ENCODE measurements around the gene LBH.

The LBH gene

GRCh38 chr2:30195016-30195415, 36.3 kb upstream of the LBH start:
- Histone ChIP-seq H3K4me3 (ENCODE audit: low read length in 2 of 2) (no peak overlapping the region), H3K27me3 (ENCODE audit: control insufficient read depth in 2 of 2, insufficient read depth in 2 of 2, low read length in 2 of 2) (no peaks in the 10 kb centered on the region), H3K4me1 (ENCODE audit: control insufficient read depth in 2 of 2, insufficient read depth in 2 of 2, low read length in 2 of 2) (no peaks in the 10 kb centered on the region), H3K27ac (ENCODE audit: low read depth in 2 of 2, low read length in 2 of 2) (no peak overlapping the region), H3K36me3 (ENCODE audit: control insufficient read depth in 2 of 2, insufficient read depth in 2 of 2, low read length in 2 of 2) (no peaks in the 10 kb centered on the region), H3K9me3 (ENCODE audit: control insufficient read depth in 2 of 2, low read length in 2 of 2) (no peaks in the 10 kb centered on the region), H3K9ac (ENCODE audit: low read depth in 1 of 2, low read length in 2 of 2) (no peak overlapping the region)

DNA sequence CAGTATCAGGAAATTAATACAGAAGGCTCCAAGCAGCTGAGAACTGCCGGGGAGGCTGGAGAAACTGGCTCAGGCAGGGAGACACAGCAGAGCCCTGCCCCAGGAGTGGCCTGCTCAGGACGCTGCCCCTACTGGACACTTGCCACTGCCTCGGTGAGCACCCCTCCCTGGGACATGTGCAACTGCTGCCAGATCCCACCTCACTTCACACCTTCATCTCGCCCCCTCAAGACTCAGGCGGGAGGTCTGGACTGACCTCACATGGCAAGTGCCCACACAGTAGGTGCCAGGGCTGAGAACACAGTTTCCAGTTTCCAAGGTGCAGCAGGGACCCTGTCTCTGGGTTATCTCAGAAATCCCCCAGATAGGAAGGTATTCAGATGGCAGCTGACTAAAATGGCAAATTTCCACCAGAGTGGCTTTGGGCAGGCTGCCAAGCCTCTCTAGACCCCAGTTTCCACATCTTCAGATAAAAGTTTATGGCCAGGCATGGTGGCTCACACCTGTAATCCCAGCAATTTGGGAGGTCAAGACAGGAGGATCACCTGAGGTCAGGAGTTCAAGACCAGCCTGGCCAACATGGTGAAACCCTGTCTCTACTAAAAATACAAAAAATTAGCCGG, 33.7 kb upstream of the LBH start:
- Histone ChIP-seq H3K27me3 (ENCODE audit: control insufficient read depth in 2 of 2, insufficient read depth in 2 of 2, low read length in 2 of 2) (no peaks in the 10 kb centered on the region), H3K4me3 (ENCODE audit: low read length in 2 of 2) (no peak overlapping the region), H3K4me1 (ENCODE audit: control insufficient read depth in 2 of 2, insufficient read depth in 2 of 2, low read length in 2 of 2) (no peaks in the 10 kb centered on the region), H3K9me3 (ENCODE audit: control insufficient read depth in 2 of 2, low read length in 2 of 2) (no peaks in the 10 kb centered on the region), H3K9ac (ENCODE audit: low read depth in 1 of 2, low read length in 2 of 2) (no peak overlapping the region), H3K36me3 (ENCODE audit: control insufficient read depth in 2 of 2, insufficient read depth in 2 of 2, low read length in 2 of 2) (no peaks in the 10 kb centered on the region), H3K27ac (ENCODE audit: low read depth in 2 of 2, low read length in 2 of 2) (no peak overlapping the region)

- no peak overlapping the region for H3K9ac ChIP-seq (ENCODE audit: low read depth in 1 of 2, low read length in 2 of 2)
- H3K27me3 ChIP-seq (ENCODE audit: control insufficient read depth in 2 of 2, insufficient read depth in 2 of 2, low read length in 2 of 2), result no peaks in the 10 kb centered on the region
- H3K9me3 ChIP-seq (ENCODE audit: control insufficient read depth in 2 of 2, low read length in 2 of 2), result no peaks in the 10 kb centered on the region
- no peaks in the 10 kb centered on the region for H3K4me1 ChIP-seq (ENCODE audit: control insufficient read depth in 2 of 2, insufficient read depth in 2 of 2, low read length in 2 of 2)
- H3K4me3 ChIP-seq (ENCODE audit: low read length in 2 of 2), result no peak overlapping the region
- no peaks in the 10 kb centered on the region for H3K36me3 ChIP-seq (ENCODE audit: control insufficient read depth in 2 of 2, insufficient read depth in 2 of 2, low read length in 2 of 2)
- H3K27ac ChIP-seq (ENCODE audit: low read depth in 2 of 2, low read length in 2 of 2), result no peak overlapping the region
These were observed 29.3 kb upstream of the LBH start for GRCh38 chr2:30201990-30202389.

- no peaks in the 10 kb centered on the region for H3K36me3 ChIP-seq (ENCODE audit: control insufficient read depth in 2 of 2, insufficient read depth in 2 of 2, low read length in 2 of 2)
- no peaks in the 10 kb centered on the region for H3K27me3 ChIP-seq (ENCODE audit: control insufficient read depth in 2 of 2, insufficient read depth in 2 of 2, low read length in 2 of 2)
- H3K27ac ChIP-seq (ENCODE audit: low read depth in 2 of 2, low read length in 2 of 2), result no peak overlapping the region
- no peak overlapping the region for H3K9ac ChIP-seq (ENCODE audit: low read depth in 1 of 2, low read length in 2 of 2)
- no peaks in the 10 kb centered on the region for H3K4me1 ChIP-seq (ENCODE audit: control insufficient read depth in 2 of 2, insufficient read depth in 2 of 2, low read length in 2 of 2)
- no peaks in the 10 kb centered on the region for H3K9me3 ChIP-seq (ENCODE audit: control insufficient read depth in 2 of 2, low read length in 2 of 2)
- H3K4me3 ChIP-seq (ENCODE audit: low read length in 2 of 2), result no peak overlapping the region
These were observed 28.2 kb upstream of the LBH start for GRCh38 chr2:30203156-30203555.

DNA sequence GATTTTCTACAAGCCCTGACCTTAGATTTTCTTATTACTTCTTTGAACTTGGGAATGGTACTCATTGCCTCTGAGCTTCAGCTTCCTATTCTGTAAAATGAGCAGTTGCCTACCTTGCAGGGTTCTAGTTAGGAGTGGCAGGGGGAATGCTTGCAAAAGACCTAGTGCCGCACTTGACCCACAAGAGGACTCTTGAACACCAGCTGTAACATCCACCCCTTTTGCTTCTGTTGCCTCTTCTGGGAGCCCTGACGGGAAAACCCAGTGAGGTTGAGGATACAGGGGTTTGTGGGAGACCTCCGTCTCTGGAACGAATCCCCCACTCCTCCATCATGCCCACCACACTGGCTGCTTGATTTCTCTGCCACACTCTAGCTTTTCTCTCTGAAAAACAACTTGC, 27.1 kb upstream of the LBH start:
- Histone ChIP-seq H3K9me3 (ENCODE audit: control insufficient read depth in 2 of 2, low read length in 2 of 2) (no peaks in the 10 kb centered on the region), H3K4me3 (ENCODE audit: low read length in 2 of 2) (no peak overlapping the region), H3K27me3 (ENCODE audit: control insufficient read depth in 2 of 2, insufficient read depth in 2 of 2, low read length in 2 of 2) (no peaks in the 10 kb centered on the region), H3K36me3 (ENCODE audit: control insufficient read depth in 2 of 2, insufficient read depth in 2 of 2, low read length in 2 of 2) (no peaks in the 10 kb centered on the region), H3K27ac (ENCODE audit: low read depth in 2 of 2, low read length in 2 of 2) (no peak overlapping the region), H3K9ac (ENCODE audit: low read depth in 1 of 2, low read length in 2 of 2) (no peak overlapping the region), H3K4me1 (ENCODE audit: control insufficient read depth in 2 of 2, insufficient read depth in 2 of 2, low read length in 2 of 2) (no peaks in the 10 kb centered on the region)

DNA sequence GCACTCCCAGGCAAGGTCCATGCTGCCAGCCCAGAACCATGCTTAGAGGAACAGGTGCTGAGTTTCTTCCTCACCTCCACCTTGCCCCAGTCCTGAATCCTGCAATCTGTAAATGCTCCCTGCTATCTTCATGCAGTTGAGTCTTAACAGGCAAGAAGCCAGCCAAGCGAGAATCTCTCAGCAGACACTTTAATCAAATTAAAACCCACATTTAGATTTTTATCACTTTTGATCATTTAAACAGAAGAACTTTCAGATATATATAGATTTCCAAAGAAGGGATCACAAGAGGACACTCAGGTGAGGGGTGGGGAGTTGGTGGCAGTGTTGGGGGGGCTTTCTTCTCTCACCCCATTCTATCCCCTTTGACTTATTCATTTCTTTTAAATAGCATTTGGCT, 25.9 kb upstream of the LBH start:
- Histone ChIP-seq H3K9ac (ENCODE audit: low read depth in 1 of 2, low read length in 2 of 2) (no peak overlapping the region), H3K36me3 (ENCODE audit: control insufficient read depth in 2 of 2, insufficient read depth in 2 of 2, low read length in 2 of 2) (no peaks in the 10 kb centered on the region), H3K4me1 (ENCODE audit: control insufficient read depth in 2 of 2, insufficient read depth in 2 of 2, low read length in 2 of 2) (no peaks in the 10 kb centered on the region), H3K4me3 (ENCODE audit: low read length in 2 of 2) (no peak overlapping the region), H3K27me3 (ENCODE audit: control insufficient read depth in 2 of 2, insufficient read depth in 2 of 2, low read length in 2 of 2) (no peaks in the 10 kb centered on the region), H3K27ac (ENCODE audit: low read depth in 2 of 2, low read length in 2 of 2) (no peak overlapping the region), H3K9me3 (ENCODE audit: control insufficient read depth in 2 of 2, low read length in 2 of 2) (no peaks in the 10 kb centered on the region)

DNA sequence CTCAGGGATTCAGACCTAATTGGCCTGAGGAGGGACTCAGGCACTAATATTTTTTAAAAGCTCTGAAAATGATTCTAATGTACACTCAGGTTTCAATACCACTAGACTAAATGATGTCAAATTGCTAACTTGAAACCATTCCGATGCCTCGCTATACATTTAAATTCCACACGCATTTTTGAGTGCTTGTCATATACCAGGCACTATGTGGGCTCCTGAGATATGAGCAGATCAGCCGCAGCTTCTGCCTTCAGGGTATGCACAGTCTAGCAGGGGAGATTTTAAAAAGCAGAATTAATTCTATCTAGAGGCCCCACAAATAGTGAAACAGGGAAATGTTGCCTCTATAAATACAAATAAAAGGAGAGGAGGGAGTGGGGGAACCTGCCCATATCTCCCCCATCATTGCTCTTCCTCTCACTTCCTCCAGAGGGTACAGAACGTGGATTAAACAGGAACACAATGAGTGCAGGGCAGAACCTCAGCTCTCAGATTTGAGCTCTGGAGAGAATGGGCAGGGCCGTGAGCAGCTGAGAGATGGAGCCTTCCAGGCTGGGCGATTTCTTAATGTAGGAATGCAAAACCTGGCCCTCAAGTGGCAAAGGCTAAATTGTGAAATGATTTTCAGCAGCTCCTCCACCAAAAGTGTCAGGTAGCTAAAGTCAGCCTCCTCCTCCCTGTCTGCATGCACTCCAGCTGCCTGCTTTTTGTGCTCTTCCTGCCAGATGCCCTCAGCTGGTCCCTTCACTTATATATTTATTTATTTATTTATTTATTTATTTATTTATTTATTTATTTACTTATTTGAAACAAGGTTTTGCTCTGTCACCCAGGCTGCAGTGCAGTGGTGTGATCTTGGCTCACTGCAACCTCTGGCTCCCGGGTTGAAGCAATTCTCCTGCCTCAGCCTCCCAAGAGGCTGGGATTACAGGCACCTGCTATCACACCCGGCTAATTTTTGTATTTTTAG, 24.6 kb upstream of the LBH start:
- no peak overlapping the region for H3K4me3 ChIP-seq (ENCODE audit: low read length in 2 of 2)
- no peaks in the 10 kb centered on the region for H3K9me3 ChIP-seq (ENCODE audit: control insufficient read depth in 2 of 2, low read length in 2 of 2)
- H3K4me1 ChIP-seq (ENCODE audit: control insufficient read depth in 2 of 2, insufficient read depth in 2 of 2, low read length in 2 of 2), result no peaks in the 10 kb centered on the region
- no peak overlapping the region for H3K9ac ChIP-seq (ENCODE audit: low read depth in 1 of 2, low read length in 2 of 2)
- H3K36me3 ChIP-seq (ENCODE audit: control insufficient read depth in 2 of 2, insufficient read depth in 2 of 2, low read length in 2 of 2), result no peaks in the 10 kb centered on the region
- no peaks in the 10 kb centered on the region for H3K27me3 ChIP-seq (ENCODE audit: control insufficient read depth in 2 of 2, insufficient read depth in 2 of 2, low read length in 2 of 2)
- no peak overlapping the region for H3K27ac ChIP-seq (ENCODE audit: low read depth in 2 of 2, low read length in 2 of 2)

DNA sequence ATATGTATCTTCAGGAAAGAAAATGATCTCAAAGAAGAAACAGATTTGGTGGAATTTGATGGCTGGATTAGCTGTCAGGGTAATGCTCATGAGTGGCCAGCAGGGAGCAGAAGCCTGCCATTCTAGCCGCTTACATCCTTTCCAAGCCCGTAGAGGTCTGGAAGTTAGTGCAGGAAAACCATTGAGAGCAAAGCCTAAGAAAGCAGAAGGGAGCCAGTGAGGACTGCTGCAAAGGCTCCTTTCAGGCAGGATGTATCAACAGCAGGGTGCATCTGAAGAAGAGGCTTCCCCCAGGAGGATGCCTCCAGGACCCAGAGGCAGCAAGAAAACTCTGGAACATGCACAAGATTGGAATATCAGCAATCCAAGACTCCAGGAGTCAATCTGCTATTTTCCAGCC, 22.9 kb upstream of the LBH start:
- H3K9ac ChIP-seq (ENCODE audit: low read depth in 1 of 2, low read length in 2 of 2), result no peak overlapping the region
- no peaks in the 10 kb centered on the region for H3K4me1 ChIP-seq (ENCODE audit: control insufficient read depth in 2 of 2, insufficient read depth in 2 of 2, low read length in 2 of 2)
- H3K27me3 ChIP-seq (ENCODE audit: control insufficient read depth in 2 of 2, insufficient read depth in 2 of 2, low read length in 2 of 2), result no peaks in the 10 kb centered on the region

DNA sequence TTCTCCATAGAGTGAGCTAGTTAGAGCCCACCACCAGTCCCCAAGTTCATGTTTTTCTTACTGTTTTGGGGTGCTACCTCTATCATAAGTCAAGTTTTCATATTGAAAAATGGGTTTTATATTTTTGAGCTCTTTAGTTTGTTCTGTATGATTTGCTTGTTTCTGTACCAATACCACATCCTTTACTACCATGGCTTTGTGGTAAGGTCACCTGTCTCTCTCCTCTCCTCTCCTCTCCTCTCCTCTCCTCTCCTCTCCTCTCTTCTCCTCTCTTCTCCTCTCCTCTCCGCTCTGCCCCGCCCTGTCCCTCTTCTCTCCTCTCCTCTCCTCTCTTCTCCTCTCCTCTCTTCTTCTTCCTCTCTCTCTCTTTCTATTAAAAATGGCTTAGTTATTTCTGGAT, 22.1 kb upstream of the LBH start:
- Histone ChIP-seq H3K4me3 (ENCODE audit: low read length in 2 of 2) (no peak overlapping the region), H3K4me1 (ENCODE audit: control insufficient read depth in 2 of 2, insufficient read depth in 2 of 2, low read length in 2 of 2) (no peaks in the 10 kb centered on the region), H3K27ac (ENCODE audit: low read depth in 2 of 2, low read length in 2 of 2) (no peak overlapping the region), H3K27me3 (ENCODE audit: control insufficient read depth in 2 of 2, insufficient read depth in 2 of 2, low read length in 2 of 2) (no peaks in the 10 kb centered on the region), H3K36me3 (ENCODE audit: control insufficient read depth in 2 of 2, insufficient read depth in 2 of 2, low read length in 2 of 2) (no peaks in the 10 kb centered on the region), H3K9ac (ENCODE audit: low read depth in 1 of 2, low read length in 2 of 2) (no peak overlapping the region), H3K9me3 (ENCODE audit: control insufficient read depth in 2 of 2, low read length in 2 of 2) (no peaks in the 10 kb centered on the region)

More for the DNA sequence above, 22.9 kb upstream of the LBH start:
- H3K36me3 ChIP-seq (ENCODE audit: control insufficient read depth in 2 of 2, insufficient read depth in 2 of 2, low read length in 2 of 2), result no peaks in the 10 kb centered on the region
- H3K4me3 ChIP-seq (ENCODE audit: low read length in 2 of 2), result no peak overlapping the region
- no peak overlapping the region for H3K27ac ChIP-seq (ENCODE audit: low read depth in 2 of 2, low read length in 2 of 2)
- no peaks in the 10 kb centered on the region for H3K9me3 ChIP-seq (ENCODE audit: control insufficient read depth in 2 of 2, low read length in 2 of 2)

GRCh38 chr2:30213326-30213725, 18.0 kb upstream of the LBH start:
- Histone ChIP-seq H3K27me3 (ENCODE audit: control insufficient read depth in 2 of 2, insufficient read depth in 2 of 2, low read length in 2 of 2) (no peaks in the 10 kb centered on the region), H3K27ac (ENCODE audit: low read depth in 2 of 2, low read length in 2 of 2) (no peak overlapping the region), H3K4me3 (ENCODE audit: low read length in 2 of 2) (no peak overlapping the region), H3K9me3 (ENCODE audit: control insufficient read depth in 2 of 2, low read length in 2 of 2) (no peaks in the 10 kb centered on the region), H3K4me1 (ENCODE audit: control insufficient read depth in 2 of 2, insufficient read depth in 2 of 2, low read length in 2 of 2) (peaks cover 8 to 9% of the 10 kb centered on the region in 2 donors), H3K9ac (ENCODE audit: low read depth in 1 of 2, low read length in 2 of 2) (no peak overlapping the region), H3K36me3 (ENCODE audit: control insufficient read depth in 2 of 2, insufficient read depth in 2 of 2, low read length in 2 of 2) (no peaks in the 10 kb centered on the region)
